ENCODE measurements around the gene PCGF5. TPM values are rescaled to one million over a fixed set of nuclear protein-coding genes. Genes with fewer than 3 reads are reported as not detected.

The PCGF5 gene
- total and polyA plus RNA-seq, 2 of the 8 experiments (the other 6 are each of a cell fraction or from before 2014, with no cell fraction given): 5.8 to 8.4 TPM

DNA sequence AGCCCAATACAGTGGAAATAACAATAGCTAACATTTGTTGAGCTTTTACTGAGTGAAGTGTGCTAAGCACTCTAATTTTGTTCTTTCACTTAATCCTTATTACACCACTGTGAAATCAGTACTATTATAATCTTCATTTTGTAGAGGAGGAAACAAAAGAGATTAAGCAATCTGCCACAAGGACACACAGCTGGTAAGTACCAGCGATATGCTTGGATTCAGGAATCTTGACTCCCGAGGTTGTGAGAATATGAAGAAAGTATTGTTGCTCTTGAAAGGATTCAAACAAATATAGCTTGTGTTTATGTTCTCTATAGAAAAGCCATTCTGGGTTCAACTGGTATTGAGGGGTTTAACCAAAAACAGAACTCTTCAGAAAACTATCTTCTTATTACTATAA is 96.0 kb downstream of the PCGF5 start (continued):
- TF ChIP-seq, protein P1, sequence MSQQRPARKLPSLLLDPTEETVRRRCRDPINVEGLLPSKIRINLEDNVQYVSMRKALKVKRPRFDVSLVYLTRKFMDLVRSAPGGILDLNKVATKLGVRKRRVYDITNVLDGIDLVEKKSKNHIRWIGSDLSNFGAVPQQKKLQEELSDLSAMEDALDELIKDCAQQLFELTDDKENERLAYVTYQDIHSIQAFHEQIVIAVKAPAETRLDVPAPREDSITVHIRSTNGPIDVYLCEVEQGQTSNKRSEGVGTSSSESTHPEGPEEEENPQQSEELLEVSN (IDR thresholded peaks at IDR 0.05): no peak
- no peak for TF ChIP-seq SUZ12 (IDR thresholded peaks at IDR 0.05; ENCODE audit: low read length)
- TF ChIP-seq HDAC2 (IDR thresholded peaks at IDR 0.05; ENCODE audit: borderline replicate concordance in 1 of 2, low read depth in 2 of 2, low read length in 2 of 2): no peak
- no peak for TF ChIP-seq TBP (IDR thresholded peaks at IDR 0.05; ENCODE audit: low read depth, low read length)
- TF ChIP-seq, protein P2, sequence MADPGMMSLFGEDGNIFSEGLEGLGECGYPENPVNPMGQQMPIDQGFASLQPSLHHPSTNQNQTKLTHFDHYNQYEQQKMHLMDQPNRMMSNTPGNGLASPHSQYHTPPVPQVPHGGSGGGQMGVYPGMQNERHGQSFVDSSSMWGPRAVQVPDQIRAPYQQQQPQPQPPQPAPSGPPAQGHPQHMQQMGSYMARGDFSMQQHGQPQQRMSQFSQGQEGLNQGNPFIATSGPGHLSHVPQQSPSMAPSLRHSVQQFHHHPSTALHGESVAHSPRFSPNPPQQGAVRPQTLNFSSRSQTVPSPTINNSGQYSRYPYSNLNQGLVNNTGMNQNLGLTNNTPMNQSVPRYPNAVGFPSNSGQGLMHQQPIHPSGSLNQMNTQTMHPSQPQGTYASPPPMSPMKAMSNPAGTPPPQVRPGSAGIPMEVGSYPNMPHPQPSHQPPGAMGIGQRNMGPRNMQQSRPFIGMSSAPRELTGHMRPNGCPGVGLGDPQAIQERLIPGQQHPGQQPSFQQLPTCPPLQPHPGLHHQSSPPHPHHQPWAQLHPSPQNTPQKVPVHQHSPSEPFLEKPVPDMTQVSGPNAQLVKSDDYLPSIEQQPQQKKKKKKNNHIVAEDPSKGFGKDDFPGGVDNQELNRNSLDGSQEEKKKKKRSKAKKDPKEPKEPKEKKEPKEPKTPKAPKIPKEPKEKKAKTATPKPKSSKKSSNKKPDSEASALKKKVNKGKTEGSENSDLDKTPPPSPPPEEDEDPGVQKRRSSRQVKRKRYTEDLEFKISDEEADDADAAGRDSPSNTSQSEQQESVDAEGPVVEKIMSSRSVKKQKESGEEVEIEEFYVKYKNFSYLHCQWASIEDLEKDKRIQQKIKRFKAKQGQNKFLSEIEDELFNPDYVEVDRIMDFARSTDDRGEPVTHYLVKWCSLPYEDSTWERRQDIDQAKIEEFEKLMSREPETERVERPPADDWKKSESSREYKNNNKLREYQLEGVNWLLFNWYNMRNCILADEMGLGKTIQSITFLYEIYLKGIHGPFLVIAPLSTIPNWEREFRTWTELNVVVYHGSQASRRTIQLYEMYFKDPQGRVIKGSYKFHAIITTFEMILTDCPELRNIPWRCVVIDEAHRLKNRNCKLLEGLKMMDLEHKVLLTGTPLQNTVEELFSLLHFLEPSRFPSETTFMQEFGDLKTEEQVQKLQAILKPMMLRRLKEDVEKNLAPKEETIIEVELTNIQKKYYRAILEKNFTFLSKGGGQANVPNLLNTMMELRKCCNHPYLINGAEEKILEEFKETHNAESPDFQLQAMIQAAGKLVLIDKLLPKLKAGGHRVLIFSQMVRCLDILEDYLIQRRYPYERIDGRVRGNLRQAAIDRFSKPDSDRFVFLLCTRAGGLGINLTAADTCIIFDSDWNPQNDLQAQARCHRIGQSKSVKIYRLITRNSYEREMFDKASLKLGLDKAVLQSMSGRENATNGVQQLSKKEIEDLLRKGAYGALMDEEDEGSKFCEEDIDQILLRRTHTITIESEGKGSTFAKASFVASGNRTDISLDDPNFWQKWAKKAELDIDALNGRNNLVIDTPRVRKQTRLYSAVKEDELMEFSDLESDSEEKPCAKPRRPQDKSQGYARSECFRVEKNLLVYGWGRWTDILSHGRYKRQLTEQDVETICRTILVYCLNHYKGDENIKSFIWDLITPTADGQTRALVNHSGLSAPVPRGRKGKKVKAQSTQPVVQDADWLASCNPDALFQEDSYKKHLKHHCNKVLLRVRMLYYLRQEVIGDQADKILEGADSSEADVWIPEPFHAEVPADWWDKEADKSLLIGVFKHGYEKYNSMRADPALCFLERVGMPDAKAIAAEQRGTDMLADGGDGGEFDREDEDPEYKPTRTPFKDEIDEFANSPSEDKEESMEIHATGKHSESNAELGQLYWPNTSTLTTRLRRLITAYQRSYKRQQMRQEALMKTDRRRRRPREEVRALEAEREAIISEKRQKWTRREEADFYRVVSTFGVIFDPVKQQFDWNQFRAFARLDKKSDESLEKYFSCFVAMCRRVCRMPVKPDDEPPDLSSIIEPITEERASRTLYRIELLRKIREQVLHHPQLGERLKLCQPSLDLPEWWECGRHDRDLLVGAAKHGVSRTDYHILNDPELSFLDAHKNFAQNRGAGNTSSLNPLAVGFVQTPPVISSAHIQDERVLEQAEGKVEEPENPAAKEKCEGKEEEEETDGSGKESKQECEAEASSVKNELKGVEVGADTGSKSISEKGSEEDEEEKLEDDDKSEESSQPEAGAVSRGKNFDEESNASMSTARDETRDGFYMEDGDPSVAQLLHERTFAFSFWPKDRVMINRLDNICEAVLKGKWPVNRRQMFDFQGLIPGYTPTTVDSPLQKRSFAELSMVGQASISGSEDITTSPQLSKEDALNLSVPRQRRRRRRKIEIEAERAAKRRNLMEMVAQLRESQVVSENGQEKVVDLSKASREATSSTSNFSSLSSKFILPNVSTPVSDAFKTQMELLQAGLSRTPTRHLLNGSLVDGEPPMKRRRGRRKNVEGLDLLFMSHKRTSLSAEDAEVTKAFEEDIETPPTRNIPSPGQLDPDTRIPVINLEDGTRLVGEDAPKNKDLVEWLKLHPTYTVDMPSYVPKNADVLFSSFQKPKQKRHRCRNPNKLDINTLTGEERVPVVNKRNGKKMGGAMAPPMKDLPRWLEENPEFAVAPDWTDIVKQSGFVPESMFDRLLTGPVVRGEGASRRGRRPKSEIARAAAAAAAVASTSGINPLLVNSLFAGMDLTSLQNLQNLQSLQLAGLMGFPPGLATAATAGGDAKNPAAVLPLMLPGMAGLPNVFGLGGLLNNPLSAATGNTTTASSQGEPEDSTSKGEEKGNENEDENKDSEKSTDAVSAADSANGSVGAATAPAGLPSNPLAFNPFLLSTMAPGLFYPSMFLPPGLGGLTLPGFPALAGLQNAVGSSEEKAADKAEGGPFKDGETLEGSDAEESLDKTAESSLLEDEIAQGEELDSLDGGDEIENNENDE (IDR thresholded peaks at IDR 0.05; ENCODE audit: insufficient replicate concordance, low read length): no peak
- TF ChIP-seq TAF1 (IDR thresholded peaks at IDR 0.05; ENCODE audit: low read depth, low read length): no peak
- no peak for TF ChIP-seq ZNF274 (IDR thresholded peaks at IDR 0.05; ENCODE audit: borderline replicate concordance, extremely low read depth, low read length)
